ENCODE data around the gene LYRM9. TPM values are rescaled to one million over a fixed set of nuclear protein-coding genes. Genes with fewer than 3 reads are reported as not detected.
"Not testable (repeated sequence)": the region's sequence is repeated elsewhere in the genome, so short reads cannot be mapped to it uniquely, and the experiment has no call there.

Gene LYRM9
- total RNA-seq, 2 donors from 2014 or later: 9.1 to 11.6 TPM

GRCh38 chr17:27919079-27919478 lies 25.9 kb upstream of the LYRM9 start:
- peaks cover 17% of the 10 kb centered on the region for H3K27me3 Mint-ChIP-seq
- no peaks in the 10 kb centered on the region for H3K36me3 Mint-ChIP-seq (ENCODE audit: low read depth)
- DNase-seq: no peak
- no peak overlapping the region for H3K27ac Mint-ChIP-seq
- H3K4me3 Mint-ChIP-seq: no peak overlapping the region
- no peaks in the 10 kb centered on the region for H3K4me1 Mint-ChIP-seq
- ATAC-seq: no peak
- no peaks in the 10 kb centered on the region for H3K9me3 ChIP-seq (ENCODE audit: control insufficient read depth, low read length, poor library complexity, severe bottlenecking)

- no peak for ATAC-seq
- peaks cover 20% of the 10 kb centered on the region for H3K27me3 Mint-ChIP-seq
Observed at GRCh38 chr17:27918498-27918897, 25.3 kb upstream of the LYRM9 start.

GRCh38 chr17:27917000-27917399 lies 23.8 kb upstream of the LYRM9 start:
- H3K27me3 Mint-ChIP-seq: peaks cover 25% of the 10 kb centered on the region
- no peak overlapping the region for H3K27ac Mint-ChIP-seq
- no peaks in the 10 kb centered on the region for H3K4me1 Mint-ChIP-seq
- DNase-seq (no peak), ATAC-seq (no peak)
- H3K36me3 Mint-ChIP-seq (ENCODE audit: low read depth): peaks cover 2% of the 10 kb centered on the region
- no peaks in the 10 kb centered on the region for H3K9me3 ChIP-seq (ENCODE audit: control insufficient read depth, low read length, poor library complexity, severe bottlenecking)
- H3K4me3 Mint-ChIP-seq: no peak overlapping the region

More at GRCh38 chr17:27918498-27918897, 25.3 kb upstream of the LYRM9 start:
- Mint-ChIP-seq H3K4me1 (no peaks in the 10 kb centered on the region), H3K36me3 (ENCODE audit: low read depth) (peaks cover 2% of the 10 kb centered on the region), H3K27ac (no peak overlapping the region), H3K4me3 (no peak overlapping the region)
- no peaks in the 10 kb centered on the region for H3K9me3 ChIP-seq (ENCODE audit: control insufficient read depth, low read length, poor library complexity, severe bottlenecking)
- DNase-seq: no peak

- Mint-ChIP-seq H3K27ac (no peak overlapping the region), H3K4me1 (no peaks in the 10 kb centered on the region), H3K4me3 (no peak overlapping the region), H3K36me3 (ENCODE audit: low read depth) (peaks cover 2% of the 10 kb centered on the region), H3K27me3 (peaks cover 24% of the 10 kb centered on the region)
- ATAC-seq (no peak), DNase-seq (no peak)
- no peaks in the 10 kb centered on the region for H3K9me3 ChIP-seq (ENCODE audit: control insufficient read depth, low read length, poor library complexity, severe bottlenecking)
Observed at GRCh38 chr17:27915709-27916108, 22.5 kb upstream of the LYRM9 start.

GRCh38 chr17:27914382-27914781 lies 21.2 kb upstream of the LYRM9 start:
- H3K4me3 Mint-ChIP-seq: no peak overlapping the region
- H3K9me3 ChIP-seq (ENCODE audit: control insufficient read depth, low read length, poor library complexity, severe bottlenecking): no peaks in the 10 kb centered on the region
- peaks cover 2% of the 10 kb centered on the region for H3K36me3 Mint-ChIP-seq (ENCODE audit: low read depth)
- ATAC-seq (no peak), DNase-seq (no peak)
- peaks cover 23% of the 10 kb centered on the region for H3K27me3 Mint-ChIP-seq
- H3K27ac Mint-ChIP-seq: no peak overlapping the region
- peaks cover 1% of the 10 kb centered on the region for H3K4me1 Mint-ChIP-seq

DNA sequence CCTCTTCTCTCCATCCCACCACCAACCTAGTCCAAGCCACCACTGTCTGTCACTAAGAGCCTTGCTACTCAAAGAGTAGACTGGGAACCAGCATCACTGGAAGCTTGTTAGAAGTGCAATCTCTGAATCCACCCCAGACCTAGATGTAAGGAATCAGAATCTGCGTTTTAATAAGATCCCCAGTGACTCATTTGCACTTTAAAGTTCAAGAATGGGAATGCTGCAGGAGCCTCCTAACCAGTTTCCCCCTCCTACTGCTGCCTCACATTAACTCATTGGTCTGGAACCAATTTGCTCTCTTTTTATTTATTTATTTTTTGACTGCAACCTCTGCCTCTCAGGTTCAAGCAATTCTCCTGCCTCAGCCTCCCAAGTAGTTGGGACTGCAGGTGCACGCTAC lies 19.8 kb upstream of the LYRM9 start:
- peaks cover 2% of the 10 kb centered on the region for H3K36me3 Mint-ChIP-seq (ENCODE audit: low read depth)
- H3K27me3 Mint-ChIP-seq: peaks cover 26% of the 10 kb centered on the region
- DNase-seq (no peak), ATAC-seq (no peak)
- H3K9me3 ChIP-seq (ENCODE audit: control insufficient read depth, low read length, poor library complexity, severe bottlenecking): no peaks in the 10 kb centered on the region
- no peak overlapping the region for H3K27ac Mint-ChIP-seq
- H3K4me1 Mint-ChIP-seq: peaks cover 4% of the 10 kb centered on the region
- no peak overlapping the region for H3K4me3 Mint-ChIP-seq

- not testable (repeated sequence) for H3K9me3 ChIP-seq (ENCODE audit: control insufficient read depth, low read length, poor library complexity, severe bottlenecking); H3K4me1 Mint-ChIP-seq; H3K36me3 Mint-ChIP-seq (ENCODE audit: low read depth); H3K4me3 Mint-ChIP-seq; H3K27ac Mint-ChIP-seq; DNase-seq; ATAC-seq
- peaks cover 26% of the 10 kb centered on the region for H3K27me3 Mint-ChIP-seq
Observed at GRCh38 chr17:27912299-27912698, 19.1 kb upstream of the LYRM9 start.

- Mint-ChIP-seq H3K36me3 (ENCODE audit: low read depth) (peaks cover 2% of the 10 kb centered on the region), H3K4me1 (peaks cover 4% of the 10 kb centered on the region), H3K27ac (no peak overlapping the region), H3K4me3 (no peak overlapping the region), H3K27me3 (peaks cover 43% of the 10 kb centered on the region)
- no peak for ATAC-seq
- no peak for DNase-seq
- no peaks in the 10 kb centered on the region for H3K9me3 ChIP-seq (ENCODE audit: control insufficient read depth, low read length, poor library complexity, severe bottlenecking)
Observed at GRCh38 chr17:27907976-27908558, 14.9 kb upstream of the LYRM9 start.

- ATAC-seq: no peak
- DNase-seq: no peak
- peaks cover 2% of the 10 kb centered on the region for H3K36me3 Mint-ChIP-seq (ENCODE audit: low read depth)
- H3K27me3 Mint-ChIP-seq: peaks cover 46% of the 10 kb centered on the region
- H3K9me3 ChIP-seq (ENCODE audit: control insufficient read depth, low read length, poor library complexity, severe bottlenecking): no peaks in the 10 kb centered on the region
- no peak overlapping the region for H3K4me3 Mint-ChIP-seq
- peaks cover 4% of the 10 kb centered on the region for H3K4me1 Mint-ChIP-seq
- no peak overlapping the region for H3K27ac Mint-ChIP-seq
Observed at GRCh38 chr17:27906623-27907022, 13.5 kb upstream of the LYRM9 start.

- H3K4me1 Mint-ChIP-seq: peaks cover 4% of the 10 kb centered on the region
- H3K36me3 Mint-ChIP-seq (ENCODE audit: low read depth): peaks cover 2% of the 10 kb centered on the region
- no peak for DNase-seq
- ATAC-seq: no peak
- H3K4me3 Mint-ChIP-seq: no peak overlapping the region
- no peaks in the 10 kb centered on the region for H3K9me3 ChIP-seq (ENCODE audit: control insufficient read depth, low read length, poor library complexity, severe bottlenecking)
- peaks cover 46% of the 10 kb centered on the region for H3K27me3 Mint-ChIP-seq
- H3K27ac Mint-ChIP-seq: no peak overlapping the region
Observed at GRCh38 chr17:27906226-27906580, 13.0 kb upstream of the LYRM9 start.

GRCh38 chr17:27905447-27906225 lies 12.5 kb upstream of the LYRM9 start:
- ATAC-seq (no peak), DNase-seq (no peak)
- peaks cover 4% of the 10 kb centered on the region for H3K4me1 Mint-ChIP-seq
- H3K27me3 Mint-ChIP-seq: peaks cover 46% of the 10 kb centered on the region
- peaks cover 2% of the 10 kb centered on the region for H3K36me3 Mint-ChIP-seq (ENCODE audit: low read depth)
- no peak overlapping the region for H3K27ac Mint-ChIP-seq
- H3K4me3 Mint-ChIP-seq: no peak overlapping the region
- no peaks in the 10 kb centered on the region for H3K9me3 ChIP-seq (ENCODE audit: control insufficient read depth, low read length, poor library complexity, severe bottlenecking)

DNA sequence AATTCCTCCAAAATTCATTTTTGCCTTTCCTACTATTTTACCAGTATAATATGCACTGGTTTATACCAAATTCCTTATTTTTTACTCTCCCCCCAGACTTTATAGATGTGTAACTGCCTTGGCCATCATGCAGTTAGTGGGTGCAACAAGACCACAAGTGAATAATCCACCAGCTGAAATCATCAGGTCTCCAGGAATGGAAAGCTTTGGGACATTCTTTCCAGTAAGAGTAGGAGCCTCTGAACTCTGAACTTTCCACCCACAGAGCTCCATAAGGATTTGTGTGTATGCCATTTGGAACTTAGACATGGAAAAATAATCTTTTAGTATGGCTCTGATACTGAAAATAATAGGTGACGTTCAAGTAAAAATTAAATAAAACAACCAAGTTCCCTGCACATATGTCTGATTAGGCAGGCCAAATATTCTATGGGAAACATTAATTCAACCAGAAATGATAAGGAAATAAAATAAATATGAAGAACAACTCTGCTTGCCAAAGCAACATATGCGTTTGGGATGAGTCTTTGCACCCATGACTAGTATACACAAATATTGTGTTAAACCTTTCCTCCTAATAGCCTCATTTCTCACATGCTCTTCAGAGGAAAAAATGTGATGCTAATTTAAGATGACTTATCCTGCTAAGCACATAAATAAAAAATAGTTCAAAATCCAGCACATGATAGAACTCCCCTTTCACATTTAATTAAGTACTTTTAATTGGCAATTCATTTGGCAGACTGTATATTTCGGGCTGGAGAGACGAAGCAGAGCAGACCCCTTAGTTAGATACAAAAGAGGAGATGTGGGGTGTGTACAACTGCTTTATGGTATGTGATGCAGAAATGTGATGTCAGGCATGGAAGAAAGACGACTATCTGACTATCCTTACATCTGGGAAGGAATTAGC lies 11.6 kb upstream of the LYRM9 start:
- ATAC-seq (no peak), DNase-seq (no peak)
- H3K27me3 Mint-ChIP-seq: peaks cover 45% of the 10 kb centered on the region
- peaks cover 2% of the 10 kb centered on the region for H3K36me3 Mint-ChIP-seq (ENCODE audit: low read depth)
- no peak overlapping the region for H3K4me3 Mint-ChIP-seq
- no peaks in the 10 kb centered on the region for H3K9me3 ChIP-seq (ENCODE audit: control insufficient read depth, low read length, poor library complexity, severe bottlenecking)
- H3K27ac Mint-ChIP-seq: no peak overlapping the region
- H3K4me1 Mint-ChIP-seq: peaks cover 4% of the 10 kb centered on the region

- ATAC-seq: no peak
Observed at GRCh38 chr17:27904114-27904513, 10.9 kb upstream of the LYRM9 start.

More at GRCh38 chr17:27904114-27904513, 10.9 kb upstream of the LYRM9 start:
- H3K9me3 ChIP-seq (ENCODE audit: control insufficient read depth, low read length, poor library complexity, severe bottlenecking): no peaks in the 10 kb centered on the region
- Mint-ChIP-seq H3K4me1 (peaks cover 2% of the 10 kb centered on the region), H3K27ac (no peak overlapping the region), H3K4me3 (no peak overlapping the region), H3K36me3 (ENCODE audit: low read depth) (peaks cover 2% of the 10 kb centered on the region), H3K27me3 (peaks cover 41% of the 10 kb centered on the region)
- no peak for DNase-seq
